Neural progenitor cell (in vitro differentiated cells): ENCODE data around the gene HSPA1A. TPM values are rescaled to one million over a fixed set of nuclear protein-coding genes. Genes with fewer than 3 reads are reported as not detected.

Experiments used
- DNase-seq: peaks from one replicate; pipeline ENCODE4 v3.0.0-alpha.2; 2016; ENCODE audit warnings: low spot score
- H2AFZ ChIP-seq: fragments of 200-600 bp; sonication (generic); replicated peaks from 2 replicates; pipeline ENCODE4 v1.6.1; 2016; ENCODE audit warnings: antibody characterized with exemption
- H3F3A ChIP-seq: fragments of 200-600 bp; sonication (generic); 2 replicates; pipeline ENCODE4 v1.6.1; 2016; ENCODE audit warnings: antibody characterized with exemption, low read depth
- H3K27ac ChIP-seq: fragments of 200-600 bp; sonication (generic); 2 replicates; pipeline ENCODE4 v1.5.1; 2016; ENCODE audit warnings: mild to moderate bottlenecking
- H3K27me3 ChIP-seq: fragments of 200-600 bp; sonication (generic); 2 replicates; pipeline ENCODE4 v1.6.1; 2016; ENCODE audit warnings: mild to moderate bottlenecking, moderate library complexity
- H3K36me3 ChIP-seq: fragments of 200-600 bp; sonication (generic); 2 replicates; pipeline ENCODE4 v1.5.1; 2016
- H3K4me1 ChIP-seq: fragments of 200-600 bp; sonication (generic); 2 replicates; pipeline ENCODE4 v1.6.1; 2016; ENCODE audit warnings: mixed run types
- H3K4me2 ChIP-seq: fragments of 200-600 bp; sonication (generic); 2 replicates; pipeline ENCODE4 v1.6.1; 2016
- H3K4me3 ChIP-seq: fragments of 200-600 bp; sonication (generic); 2 replicates; pipeline ENCODE4 v1.5.1; 2016
- H3K79me2 ChIP-seq: fragments of 200-600 bp; sonication (generic); 2 replicates; pipeline ENCODE4 v1.6.1; 2016; ENCODE audit warnings: low read depth
- H3K9ac ChIP-seq: fragments of 200-600 bp; sonication (generic); 2 replicates; pipeline ENCODE4 v1.6.1; 2016
- H3K9me3 ChIP-seq: fragments of 200-600 bp; sonication (generic); 2 replicates; pipeline ENCODE4 v1.5.1; 2016; ENCODE audit warnings: low read depth
- H4K20me1 ChIP-seq: fragments of 200-600 bp; sonication (generic); 2 replicates; pipeline ENCODE4 v1.6.1; 2016; ENCODE audit warnings: low read depth
- H3K27ac Mint-ChIP-seq: 3 replicates; pipeline ENCODE4 v1.8.0; 2021; ENCODE audit warnings: mixed read lengths
- H3K27me3 Mint-ChIP-seq: 2 replicates; pipeline ENCODE4 v1.8.0; 2022; ENCODE audit warnings: low read depth, mild to moderate bottlenecking, inconsistent platforms, moderate library complexity, mixed read lengths; ENCODE audit not compliant: insufficient read depth
- H3K36me3 Mint-ChIP-seq: 3 replicates; pipeline ENCODE4 v1.8.0; 2021; ENCODE audit warnings: mixed read lengths
- H3K4me1 Mint-ChIP-seq: 3 replicates; pipeline ENCODE4 v1.8.0; 2021; ENCODE audit warnings: mixed read lengths
- H3K4me3 Mint-ChIP-seq: 3 replicates; pipeline ENCODE4 v1.8.0; 2021; ENCODE audit warnings: mild to moderate bottlenecking, moderate library complexity, mixed read lengths
- H3K9me3 Mint-ChIP-seq: 3 replicates; pipeline ENCODE4 v1.8.0; 2020; ENCODE audit warnings: mixed read lengths
- CTCF ChIP-seq: fragments of 200-600 bp; sonication (generic); IDR thresholded peaks from 2 replicates; pipeline ENCODE4 v1.5.1; 2017; ENCODE audit warnings: antibody characterized with exemption, mild to moderate bottlenecking
- EZH2 ChIP-seq: fragments of 200-600 bp; sonication (generic); IDR thresholded peaks from 2 replicates; pipeline ENCODE4 v1.6.1; 2017; ENCODE audit warnings: antibody characterized with exemption, mild to moderate bottlenecking, moderate library complexity
- EZH2phosphoT487 ChIP-seq: fragments of 200-600 bp; sonication (generic); IDR thresholded peaks from 2 replicates; pipeline ENCODE4 v1.6.1; 2017; ENCODE audit warnings: antibody characterized with exemption
- total RNA-seq: library from RNA; depleted of rRNA; stranded (reverse); fragments of >200 nt; gene quantifications from 2 replicates; pipeline ENCODE4 v1.2.3, GENCODE V29; 2015; ENCODE audit warnings: low replicate concordance

The HSPA1A gene
- total RNA-seq, 1 donor from 2014 or later, result 36.0 TPM

DNA sequence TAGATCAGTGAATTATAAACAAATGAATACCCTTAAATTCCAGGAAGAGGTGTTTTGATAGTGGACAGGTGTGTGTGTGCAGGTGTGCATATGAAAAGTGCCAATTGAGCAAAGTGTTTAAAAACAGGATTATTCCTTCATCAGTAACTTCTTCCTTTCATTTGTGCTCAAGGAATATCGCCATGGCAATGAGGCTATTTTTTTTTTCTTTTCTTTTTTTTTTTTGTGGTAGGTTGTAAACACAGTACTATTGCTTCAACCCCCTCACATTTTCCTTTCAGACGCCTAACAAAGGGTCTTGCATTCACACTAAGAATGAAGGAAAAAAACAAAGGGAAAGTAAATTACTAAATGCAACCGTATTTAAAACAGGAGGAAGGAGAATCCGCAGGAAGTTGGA is 10.2 kb downstream of the HSPA1A start:
- Mint-ChIP-seq H3K27ac (no peak overlapping the region), H3K36me3 (no peaks in the 10 kb centered on the region), H3K4me3 (peak overlapping the region; percentile 89), H3K4me1 (peaks cover 49% of the 10 kb centered on the region), H3K9me3 (no peaks in the 10 kb centered on the region), H3K27me3 (peaks cover 2% of the 10 kb centered on the region)
- Histone ChIP-seq H3K36me3 (no peaks in the 10 kb centered on the region), H3K27me3 (peaks cover 4% of the 10 kb centered on the region), H3K4me1 (peaks cover 8% of the 10 kb centered on the region), H3K79me2 (peaks cover 11% of the 10 kb centered on the region), H2AFZ (no peak overlapping the region), H3K9me3 (no peaks in the 10 kb centered on the region), H3K4me3 (no peak overlapping the region), H3K4me2 (no peak overlapping the region), H4K20me1 (no peaks in the 10 kb centered on the region), H3F3A (peaks cover 49% of the 10 kb centered on the region), H3K9ac (no peak overlapping the region), H3K27ac (no peak overlapping the region)
- no peak for TF ChIP-seq EZH2phosphoT487
- TF ChIP-seq CTCF, result no peak
- no peak for TF ChIP-seq EZH2
- no peak for DNase-seq

GRCh38 chr6:31826793-31827285 is 11.5 kb downstream of the HSPA1A start:
- TF ChIP-seq EZH2phosphoT487 (no peak), CTCF (no peak), EZH2 (no peak)
- Histone ChIP-seq H3K79me2 (peaks cover 24% of the 10 kb centered on the region), H3K27ac (peak overlapping the region; percentile 73), H3K4me3 (peak overlapping the region; percentile 47), H3K4me2 (peak overlapping the region; percentile 79), H3K27me3 (peaks cover 4% of the 10 kb centered on the region), H3K4me1 (peaks cover 8% of the 10 kb centered on the region), H3K36me3 (no peaks in the 10 kb centered on the region), H4K20me1 (no peaks in the 10 kb centered on the region), H3K9me3 (no peaks in the 10 kb centered on the region), H2AFZ (peak overlapping the region; percentile 48), H3F3A (peaks cover 43% of the 10 kb centered on the region), H3K9ac (no peak overlapping the region)
- Mint-ChIP-seq H3K27me3 (peaks cover 2% of the 10 kb centered on the region), H3K4me1 (peaks cover 50% of the 10 kb centered on the region), H3K36me3 (no peaks in the 10 kb centered on the region), H3K27ac (peak overlapping the region; percentile 99), H3K4me3 (peak overlapping the region; percentile 89), H3K9me3 (no peaks in the 10 kb centered on the region)
- DNase-seq, result peak; percentile 57

- Histone ChIP-seq H3K9me3 (no peaks in the 10 kb centered on the region), H3K4me3 (peak within 1 kb of the TSS; percentile 58), H3K4me2 (peak within 1 kb of the TSS; percentile 85), H4K20me1 (no peaks in the 10 kb centered on the region), H3K79me2 (peaks cover 24% of the 10 kb centered on the region), H3K36me3 (no peaks in the 10 kb centered on the region), H2AFZ (peak within 1 kb of the TSS; percentile 48), H3K9ac (no peak within 1 kb of the TSS), H3K4me1 (peaks cover 8% of the 10 kb centered on the region), H3F3A (peaks cover 39% of the 10 kb centered on the region), H3K27ac (peak within 1 kb of the TSS; percentile 73), H3K27me3 (peaks cover 4% of the 10 kb centered on the region)
- H3K27ac Mint-ChIP-seq, result peak within 1 kb of the TSS; percentile 99
- peak within 1 kb of the TSS; percentile 89 for H3K4me3 Mint-ChIP-seq
- H3K9me3 Mint-ChIP-seq, result no peaks in the 10 kb centered on the region
- no peaks in the 10 kb centered on the region for H3K36me3 Mint-ChIP-seq
- peaks cover 2% of the 10 kb centered on the region for H3K27me3 Mint-ChIP-seq
- TF ChIP-seq EZH2phosphoT487 (no peak), EZH2 (no peak), CTCF (no peak)
- peak; percentile 99 for DNase-seq
- peaks cover 45% of the 10 kb centered on the region for H3K4me1 Mint-ChIP-seq
Measured at GRCh38 chr6:31827286-31828079, 12.1 kb downstream of the HSPA1A start, which contains the start of gene HSPA1B. HSPA1B (plus strand) TSS chr6:31827738; CDS start chr6:31827951, 213 bp downstream.
